ENCODE data around the gene GDE1.

GRCh38 chr16:19484096-19484495 is 37.8 kb downstream of the GDE1 start:
- TF ChIP-seq CTCF (optimal IDR thresholded peaks at IDR 0.05 in 1 of 3, IDR thresholded peaks at IDR 0.05 in 1 of 3, conservative IDR thresholded peaks at IDR 0.05 in 1 of 3; ENCODE audit: extremely low read depth in 1 of 3, insufficient read depth in 2 of 3, low read length in 3 of 3) (no peak), EZH2 (IDR thresholded peaks at IDR 0.05; ENCODE audit: low read length) (no peak)

All from keratinocyte (primary cell).